HG03378 (cell line): Measurements from ENCODE around the gene SLC29A4.
"Not testable (repeated sequence)": the region's sequence is repeated elsewhere in the genome, so short reads cannot be mapped to it uniquely, and the experiment has no call there.

Experiments used
- ATAC-seq: cut with Tn5 transposase; IDR thresholded peaks from one replicate; pipeline ENCODE4 v1.9.1; 2021; ENCODE audit warnings: mild to moderate bottlenecking, moderate library complexity; ENCODE audit not compliant: unreplicated experiment

SLC29A4 gene, protein sequence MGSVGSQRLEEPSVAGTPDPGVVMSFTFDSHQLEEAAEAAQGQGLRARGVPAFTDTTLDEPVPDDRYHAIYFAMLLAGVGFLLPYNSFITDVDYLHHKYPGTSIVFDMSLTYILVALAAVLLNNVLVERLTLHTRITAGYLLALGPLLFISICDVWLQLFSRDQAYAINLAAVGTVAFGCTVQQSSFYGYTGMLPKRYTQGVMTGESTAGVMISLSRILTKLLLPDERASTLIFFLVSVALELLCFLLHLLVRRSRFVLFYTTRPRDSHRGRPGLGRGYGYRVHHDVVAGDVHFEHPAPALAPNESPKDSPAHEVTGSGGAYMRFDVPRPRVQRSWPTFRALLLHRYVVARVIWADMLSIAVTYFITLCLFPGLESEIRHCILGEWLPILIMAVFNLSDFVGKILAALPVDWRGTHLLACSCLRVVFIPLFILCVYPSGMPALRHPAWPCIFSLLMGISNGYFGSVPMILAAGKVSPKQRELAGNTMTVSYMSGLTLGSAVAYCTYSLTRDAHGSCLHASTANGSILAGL

DNA sequence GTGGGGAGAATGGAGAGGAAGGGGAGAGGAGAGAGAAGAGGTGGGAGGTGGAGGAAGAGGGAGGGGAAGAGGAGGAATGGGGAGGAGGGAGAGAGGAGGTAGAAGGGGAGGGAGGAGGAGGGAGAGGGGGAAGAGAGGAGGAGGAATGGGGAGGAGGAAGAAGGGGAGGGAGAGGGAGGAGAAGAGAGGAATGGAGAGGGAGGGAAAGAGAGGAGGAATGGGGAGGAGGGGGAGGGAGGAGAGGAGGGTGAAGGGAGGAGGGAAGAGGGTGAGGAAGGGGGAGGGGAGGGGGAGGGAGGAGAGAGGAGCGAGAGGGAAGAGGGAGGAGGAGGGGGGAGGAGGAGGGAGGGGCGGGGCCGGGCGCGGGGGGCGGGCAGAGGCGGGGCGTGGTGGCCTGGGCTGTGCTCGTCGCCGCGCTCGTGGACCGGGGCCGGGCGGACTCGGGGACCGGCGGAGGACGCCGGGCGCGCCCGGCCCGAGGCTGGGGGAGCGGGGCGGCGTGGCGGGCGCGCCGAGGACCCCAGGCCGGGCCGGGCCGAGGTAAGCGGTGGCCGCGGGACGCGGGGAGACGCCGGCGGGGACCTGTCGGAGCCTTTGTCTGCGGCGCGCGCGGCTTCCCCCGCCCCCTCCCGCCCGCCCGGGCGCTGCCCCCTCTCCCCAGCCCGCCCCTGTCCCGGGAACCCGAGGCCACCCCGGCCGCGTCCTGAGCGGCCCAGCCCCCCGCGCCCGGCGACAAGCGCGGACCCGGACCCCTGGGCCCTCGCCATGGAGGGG, at the start of gene SLC29A4:
SLC29A4 (plus strand) TSS at position 401 of the 774 bp plus-strand sequence. CDS start 4,874 bp downstream, outside the sequence.
- no peak for ATAC-seq

DNA sequence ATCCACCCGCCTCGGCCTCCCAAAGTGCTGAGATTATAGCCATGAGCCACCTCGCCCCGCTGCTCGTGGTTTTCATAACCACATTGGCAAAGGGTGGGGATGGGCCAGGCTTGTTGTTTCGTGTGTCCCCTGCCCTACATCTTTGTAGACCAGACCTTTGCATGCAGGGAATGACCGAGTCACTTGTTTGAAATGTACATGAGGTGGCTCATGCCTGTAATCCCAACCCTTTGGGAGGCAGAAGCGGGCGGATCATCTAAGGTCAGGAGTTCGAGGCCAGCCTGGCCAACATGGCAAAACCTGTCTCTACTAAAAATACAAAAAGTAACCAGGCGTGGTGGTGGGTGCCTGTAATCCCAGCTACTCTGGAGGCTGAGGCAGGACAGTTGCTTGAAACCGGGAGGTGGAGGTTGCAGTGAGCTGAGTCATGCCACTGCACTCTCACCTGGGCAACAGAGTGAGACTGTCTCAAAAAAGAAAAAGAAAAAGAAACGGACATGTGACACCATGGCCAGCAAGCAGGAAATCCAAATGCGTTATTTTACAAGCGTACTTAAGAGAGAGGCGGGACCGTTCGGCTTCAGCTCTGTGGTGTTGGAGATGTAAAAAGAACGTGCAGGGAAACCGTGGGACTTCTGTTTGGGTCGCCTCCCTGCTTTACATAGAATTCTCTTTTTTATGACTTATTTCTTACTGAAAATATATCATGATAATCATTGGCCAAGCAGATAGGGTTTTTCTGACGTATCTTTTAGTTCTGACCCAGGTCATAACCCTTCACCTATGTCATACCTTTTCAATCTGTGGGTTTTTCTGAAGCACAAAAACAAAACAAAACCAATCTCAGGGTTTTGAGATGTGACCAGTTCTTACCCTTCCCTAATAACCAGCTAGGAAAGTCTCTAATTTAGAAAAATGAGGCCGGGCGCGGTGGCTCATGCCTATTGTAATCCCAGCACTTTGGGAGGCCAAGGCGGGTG, 47.6 kb upstream of the SLC29A4 start:
- ATAC-seq: peak; percentile 37

DNA sequence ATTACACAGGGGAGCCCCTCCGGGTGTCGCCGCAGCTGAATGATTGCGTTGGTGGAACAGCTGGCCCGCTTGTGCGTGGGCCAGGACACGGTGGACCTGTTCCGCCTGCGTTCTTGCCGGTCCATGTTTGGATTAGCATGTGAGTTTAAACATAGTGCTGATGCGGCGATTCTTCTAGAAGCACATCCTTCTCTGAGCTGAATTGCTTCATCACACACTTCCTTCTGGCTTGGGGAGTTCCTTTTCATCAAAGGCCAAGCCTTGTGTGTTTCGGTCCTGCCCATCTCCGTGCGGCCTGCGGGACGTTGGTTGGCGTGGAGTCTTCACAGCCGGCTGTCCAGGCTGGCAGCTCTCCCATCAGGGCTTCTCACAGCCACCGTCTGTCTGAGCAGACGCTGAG, 45.5 kb upstream of the SLC29A4 start:
- ATAC-seq: no peak

DNA sequence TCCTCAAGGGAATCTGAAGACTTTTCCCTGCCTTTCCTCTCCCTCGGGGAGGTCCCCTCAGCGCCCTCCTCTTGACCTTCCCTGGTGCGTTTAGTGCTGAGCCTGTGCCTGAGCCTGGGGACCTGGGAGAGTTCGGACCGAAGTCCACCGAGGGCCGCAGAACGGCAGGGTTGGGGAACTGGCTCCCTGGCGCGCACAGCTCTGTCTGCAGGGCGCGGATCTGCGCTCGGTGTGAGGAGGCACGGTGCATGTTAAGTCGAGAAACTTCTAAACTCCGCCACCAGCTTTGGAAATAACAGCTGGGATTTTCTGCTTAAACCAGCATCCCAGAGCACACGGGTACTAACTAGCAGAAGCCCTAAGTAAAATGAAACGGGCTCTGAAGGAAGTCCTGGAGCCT, 44.2 kb upstream of the SLC29A4 start:
- ATAC-seq: no peak

DNA sequence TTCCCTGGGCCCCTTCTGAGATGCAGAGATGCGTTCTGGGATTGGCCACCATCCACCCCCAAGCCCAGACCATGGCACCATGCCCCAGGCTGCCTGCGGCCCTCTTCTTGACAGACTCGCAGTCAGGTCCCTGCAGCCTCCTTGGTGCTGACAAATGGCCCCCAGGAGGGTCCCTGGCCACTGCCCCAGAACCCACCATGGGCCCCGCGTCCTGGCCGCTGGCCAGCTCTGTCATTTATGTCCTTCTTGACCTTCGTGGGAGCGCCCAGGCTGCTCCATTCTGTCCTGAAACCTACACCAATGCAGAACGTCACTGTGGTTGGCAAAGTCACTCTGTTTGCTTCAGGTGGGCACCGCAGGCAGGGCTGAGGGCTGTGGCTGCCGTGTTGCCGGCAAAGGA, 39.5 kb upstream of the SLC29A4 start:
- no peak for ATAC-seq

DNA sequence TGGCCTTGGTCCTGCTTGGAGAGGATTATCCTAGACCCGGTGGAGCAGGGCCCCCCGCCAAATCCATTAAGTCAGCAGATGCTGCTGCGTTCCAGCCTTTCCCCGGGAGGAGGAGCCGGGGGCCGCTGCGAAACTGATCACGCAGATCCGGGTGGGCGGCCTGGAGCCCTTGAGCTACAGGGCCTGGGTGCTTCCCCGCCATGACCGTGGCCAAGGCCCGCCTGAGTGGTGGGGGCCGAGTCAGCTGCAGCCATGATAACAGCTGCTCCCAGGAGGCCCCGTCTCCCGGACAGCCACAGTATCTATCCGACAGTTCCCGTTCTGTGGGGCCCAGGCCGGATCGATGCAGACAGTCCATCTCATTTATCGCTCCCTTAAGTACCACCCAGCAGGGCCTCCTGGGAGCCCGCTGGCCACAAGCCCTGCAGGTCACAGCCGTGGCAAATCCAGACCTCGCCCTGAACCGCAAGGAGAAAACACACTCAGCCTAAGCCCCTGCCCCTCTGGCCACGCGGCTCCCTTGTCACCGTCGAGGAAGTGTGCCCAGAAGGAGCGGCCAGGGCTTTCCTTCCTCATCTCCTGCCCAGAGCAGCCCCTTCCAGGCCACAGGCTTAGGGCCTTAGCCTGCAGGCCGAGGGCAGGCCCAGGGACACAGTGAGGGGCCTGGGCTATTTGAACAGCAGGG, 34.4 kb upstream of the SLC29A4 start:
- ATAC-seq: no peak

DNA sequence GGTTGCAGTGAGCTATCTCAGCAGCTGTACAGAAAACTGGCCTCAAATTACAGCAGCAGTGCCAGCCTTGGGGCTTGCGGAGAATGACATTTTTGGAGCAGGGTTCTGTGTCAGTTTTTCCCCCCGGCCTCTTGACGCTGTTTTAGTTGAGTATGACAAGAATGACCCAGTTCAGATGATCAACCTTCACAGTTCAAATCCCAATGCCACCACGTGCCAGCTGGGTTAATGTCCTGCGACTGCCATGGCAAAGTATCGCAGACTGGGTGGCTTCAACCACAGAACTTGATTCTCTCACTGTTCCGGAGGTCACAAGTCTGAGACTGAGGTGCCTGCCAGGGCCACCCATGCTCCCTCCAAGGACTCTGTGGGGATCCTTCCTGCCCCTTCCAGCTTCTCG, 32.0 kb upstream of the SLC29A4 start:
- not testable (repeated sequence) for ATAC-seq

DNA sequence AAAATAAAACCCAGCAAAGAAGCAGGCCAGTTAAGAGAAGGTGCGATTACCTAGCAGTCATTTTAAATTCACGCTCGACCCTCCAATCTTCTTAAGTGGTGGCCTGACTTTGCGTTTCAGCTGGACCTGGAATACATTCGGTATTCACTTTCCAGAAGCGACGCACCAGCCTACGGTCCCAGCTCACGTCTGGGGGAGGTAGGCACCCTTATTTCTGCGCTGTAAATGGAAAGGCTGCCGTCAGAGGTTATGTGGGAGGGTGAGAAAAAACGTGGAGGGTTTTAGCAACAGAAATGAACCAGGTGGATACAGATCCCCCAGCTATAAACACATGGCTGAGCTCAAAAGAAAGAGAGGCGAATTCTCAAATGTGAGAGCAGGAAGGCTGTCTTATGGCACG, 29.2 kb upstream of the SLC29A4 start:
- not testable (repeated sequence) for ATAC-seq

DNA sequence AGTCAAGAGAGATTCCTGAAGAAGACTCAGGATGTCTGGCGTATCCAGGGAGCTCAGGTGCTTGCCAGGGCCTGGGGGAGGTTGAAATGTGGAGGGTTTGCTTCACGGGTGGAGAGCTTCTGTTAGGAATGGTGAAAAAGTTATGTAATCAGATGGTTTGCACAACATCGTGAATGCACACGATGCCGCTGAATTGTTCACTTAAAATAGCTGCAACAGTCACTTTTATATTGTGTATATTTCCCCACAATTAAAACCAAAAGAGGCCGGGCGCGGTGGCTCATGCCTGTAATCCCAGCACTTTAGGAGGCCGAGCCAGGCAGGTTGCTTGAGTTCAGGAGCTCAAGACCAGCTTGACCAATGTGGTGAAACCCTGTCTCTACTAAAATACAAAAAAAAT, 28.4 kb upstream of the SLC29A4 start:
- ATAC-seq: not testable (repeated sequence)

DNA sequence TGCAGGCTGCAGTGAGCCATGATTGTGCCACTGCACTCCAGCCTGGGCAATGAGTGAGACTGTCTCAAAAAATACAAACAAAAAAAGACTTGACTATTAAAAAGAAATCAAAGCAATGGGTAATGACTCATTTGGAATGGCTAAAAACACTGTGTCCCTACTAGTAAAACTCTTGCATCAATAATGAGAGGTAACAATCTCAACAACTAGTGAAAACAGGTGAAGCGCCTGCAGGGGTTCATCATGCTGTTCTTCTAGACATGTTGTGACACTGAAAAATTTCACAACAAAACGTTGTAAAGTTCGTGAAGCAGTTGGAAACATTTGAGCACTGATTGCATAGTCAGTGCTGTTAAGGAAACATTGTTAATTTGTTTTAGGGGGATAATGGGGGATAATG, 26.9 kb upstream of the SLC29A4 start:
- no peak for ATAC-seq

DNA sequence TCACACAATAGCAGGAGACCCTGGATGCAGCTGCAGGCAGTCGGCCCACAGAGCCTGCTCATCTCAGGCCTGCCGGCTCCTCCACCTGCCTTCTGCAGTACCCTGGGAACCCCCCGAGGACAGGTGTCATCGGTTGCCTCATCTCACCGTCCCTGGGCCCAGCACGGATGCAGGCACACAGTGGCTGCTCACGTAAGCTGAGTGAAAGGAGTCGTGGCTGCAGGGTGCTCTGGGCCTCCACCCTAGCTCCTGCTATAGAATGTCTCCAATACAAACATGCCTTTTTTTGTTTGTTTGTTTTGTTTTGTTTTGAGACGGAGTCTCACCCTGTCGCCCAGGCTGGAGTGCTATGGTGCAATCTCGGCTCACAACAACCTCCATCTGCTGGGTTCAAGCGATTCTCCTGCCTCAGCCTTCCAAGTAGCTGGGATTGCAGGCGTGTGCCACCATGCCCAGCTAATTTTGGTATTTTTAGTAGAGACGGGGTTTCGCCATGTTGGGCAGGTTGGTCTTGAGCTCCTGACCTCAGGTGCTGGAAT, 22.1 kb upstream of the SLC29A4 start:
- ATAC-seq: not testable (repeated sequence)

DNA sequence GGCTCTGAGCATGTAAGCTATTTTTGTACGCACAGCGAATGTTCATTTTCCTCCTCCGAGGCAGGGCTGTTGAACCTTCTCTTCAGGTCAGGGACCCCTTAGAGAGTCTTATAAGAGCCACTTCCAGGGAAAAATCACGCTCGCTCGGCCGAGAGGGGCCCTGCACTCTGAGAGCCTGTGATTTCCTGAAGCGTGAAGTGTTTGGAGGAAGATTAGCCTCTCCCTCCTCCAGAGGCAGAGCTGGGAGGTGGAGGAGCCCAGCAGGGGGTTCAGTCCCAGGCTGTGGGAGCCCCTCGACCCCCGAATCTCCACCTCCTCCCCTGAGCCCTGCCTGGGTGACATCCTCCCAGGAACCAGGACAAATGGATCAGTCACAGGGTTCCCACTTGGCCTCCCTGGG, 19.7 kb upstream of the SLC29A4 start:
- not testable (repeated sequence) for ATAC-seq

DNA sequence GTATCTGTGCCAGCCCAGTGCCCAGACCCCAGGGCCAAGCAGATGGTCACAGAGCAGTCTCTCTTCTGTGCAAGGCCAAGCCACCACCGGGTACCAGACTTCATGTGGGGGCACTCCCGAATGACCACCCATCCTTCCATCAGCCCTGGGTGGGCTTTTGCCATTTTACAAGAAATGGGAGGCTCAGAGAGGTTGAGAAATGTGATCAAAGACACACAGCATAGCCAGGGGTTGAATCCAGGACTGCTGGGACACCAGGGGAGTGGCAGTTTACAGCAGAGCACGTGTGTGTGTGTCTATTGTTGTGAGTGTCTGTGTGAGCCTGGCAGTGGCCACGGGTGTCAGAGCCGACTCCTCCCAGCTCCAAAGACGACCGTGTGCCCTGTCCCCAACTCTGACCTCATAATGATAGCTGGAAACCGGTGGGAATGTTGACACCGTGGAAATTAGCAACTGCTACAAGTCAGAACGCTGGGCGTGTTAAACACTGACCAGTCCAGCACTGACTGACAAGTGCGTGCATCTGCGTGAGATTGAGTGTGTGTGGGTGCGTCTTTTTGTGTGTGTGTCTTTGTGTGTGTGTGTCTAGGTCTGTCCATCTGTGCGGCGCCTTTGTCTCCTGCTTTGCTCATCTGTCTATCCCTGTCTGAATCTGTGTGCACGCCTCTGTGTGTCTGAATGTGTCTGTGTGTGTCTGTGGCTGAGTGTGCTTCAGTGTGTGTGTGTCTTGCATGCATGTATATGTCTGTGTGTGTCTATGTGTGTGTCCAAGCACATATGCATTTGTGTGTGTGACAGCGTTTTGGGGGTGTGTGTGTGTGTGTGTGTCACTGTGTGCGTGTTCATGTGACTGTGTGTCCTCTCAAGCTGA, 17.2 kb upstream of the SLC29A4 start:
- ATAC-seq: no peak

DNA sequence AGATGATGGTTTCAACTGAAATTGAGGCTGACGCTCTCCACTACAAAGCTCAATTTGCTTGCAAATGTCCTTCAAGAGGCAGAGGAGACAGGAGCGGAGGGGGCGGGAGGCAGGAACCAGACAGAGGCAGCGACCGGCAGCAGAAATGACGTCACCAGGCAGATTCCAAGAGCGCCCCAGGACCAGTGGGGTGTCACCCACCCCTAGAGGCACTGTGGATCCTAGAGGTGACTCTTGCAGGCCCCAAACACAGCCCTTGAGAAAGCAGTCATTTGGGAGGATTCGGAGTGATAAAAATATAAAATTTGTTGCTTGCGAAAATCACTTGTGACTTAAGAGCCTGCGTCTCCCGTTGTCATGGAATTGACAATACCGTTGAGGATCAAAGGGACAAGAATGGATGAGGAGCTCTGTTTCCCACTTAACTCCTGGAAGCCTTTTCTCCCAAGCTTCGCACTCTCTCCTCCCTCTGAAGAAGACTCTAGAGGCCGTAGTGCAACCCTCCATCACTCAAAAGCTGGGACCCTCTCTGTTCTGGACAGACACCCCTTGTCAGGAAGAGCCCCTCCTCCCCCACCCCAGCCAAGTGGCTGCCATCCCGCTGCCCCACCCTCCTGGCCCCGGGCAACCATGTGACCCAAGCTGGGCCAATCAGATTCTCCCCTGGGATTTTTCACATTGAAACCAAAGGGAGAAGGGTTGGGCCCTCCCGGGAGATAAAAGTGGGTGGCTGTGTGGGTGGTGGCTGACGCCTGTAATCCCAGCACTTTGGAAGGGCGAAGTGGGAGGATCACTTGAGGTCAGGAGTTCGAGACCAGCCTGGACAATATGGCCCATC, 16.3 kb upstream of the SLC29A4 start:
- no peak for ATAC-seq

DNA sequence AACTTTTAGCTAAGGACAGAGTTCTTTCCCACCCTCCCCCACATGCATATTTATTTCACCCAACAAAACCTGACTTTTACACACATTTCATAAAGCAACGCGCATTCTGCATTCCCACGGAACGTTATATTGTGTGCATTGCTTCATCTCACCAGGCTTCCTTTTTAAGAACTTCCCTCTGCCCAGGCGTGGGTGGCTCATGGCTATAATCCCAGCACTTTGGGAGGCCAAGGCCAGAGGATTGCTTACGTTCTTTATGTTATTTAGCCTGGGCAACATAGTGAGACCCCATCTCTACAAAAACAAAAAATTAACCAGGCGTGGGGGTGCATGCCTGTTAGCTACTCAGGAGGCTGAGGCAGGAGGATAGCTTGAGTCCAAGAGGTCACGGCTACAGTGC, 14.9 kb upstream of the SLC29A4 start:
- not testable (repeated sequence) for ATAC-seq

DNA sequence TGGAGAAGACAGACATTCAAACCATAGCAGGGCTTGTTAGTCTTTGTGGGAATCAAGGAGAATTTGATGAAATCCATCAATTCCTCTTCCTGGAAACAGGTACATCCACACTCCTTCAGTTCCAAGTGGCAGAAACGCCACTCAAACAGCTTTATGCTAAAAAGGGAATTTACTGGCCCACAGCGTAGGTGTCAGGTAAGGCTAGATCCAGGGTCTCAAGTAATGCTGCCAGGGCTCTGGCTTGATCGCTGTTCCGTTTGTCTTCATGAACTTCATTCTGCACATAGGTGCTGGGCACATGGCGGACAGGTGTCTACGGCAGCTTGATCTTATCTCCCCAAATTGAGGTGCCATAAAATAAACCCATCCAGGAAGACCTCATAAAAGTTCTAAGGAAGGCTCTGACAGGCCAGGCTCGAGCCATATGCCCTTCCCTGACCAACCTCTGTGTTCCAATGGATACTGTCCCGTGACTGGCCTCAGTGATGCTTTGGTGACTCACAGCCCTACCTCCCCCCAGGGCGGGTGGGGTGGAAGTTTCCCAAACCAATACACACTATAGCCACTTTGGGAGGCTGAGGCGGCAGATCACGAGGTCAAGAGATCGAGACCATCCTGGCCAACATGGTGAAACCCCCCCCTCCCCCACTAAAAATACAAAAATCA, 12.6 kb upstream of the SLC29A4 start:
- not testable (repeated sequence) for ATAC-seq

DNA sequence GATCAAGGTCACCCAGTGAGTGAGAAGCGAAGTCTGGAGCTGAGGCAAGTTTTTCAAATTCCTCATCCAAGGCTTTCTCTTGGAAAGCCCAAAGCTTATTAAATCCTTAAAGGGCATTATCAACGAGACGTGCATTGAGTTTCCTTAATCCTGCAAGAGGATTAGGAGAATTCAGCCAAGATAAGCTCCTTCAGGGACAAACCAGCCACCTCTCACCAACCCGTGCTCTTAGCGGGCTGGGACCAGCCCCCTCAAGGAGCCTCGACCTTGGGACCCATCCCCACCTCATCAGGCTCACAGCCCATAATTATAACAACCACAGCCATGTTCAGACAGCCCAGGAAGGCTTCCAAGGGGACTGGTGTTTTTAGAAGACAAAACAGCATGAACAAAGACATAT, 12.0 kb upstream of the SLC29A4 start:
- ATAC-seq: no peak
